COR-L47 (cell line): ENCODE measurements around the gene EXOC4.
"Not testable (repeated sequence)": the region's sequence is repeated elsewhere in the genome, so short reads cannot be mapped to it uniquely, and the experiment has no call there.

Experiments used
- DNase-seq: peaks from one replicate; lab custom pipeline; 2025; lab: John Stamatoyannopoulos, UW

Gene EXOC4

GRCh38 chr7:133275446-133276095 is 22.7 kb downstream of the EXOC4 start:
- no peak for DNase-seq

GRCh38 chr7:133278975-133279374 is 26.1 kb downstream of the EXOC4 start:
- DNase-seq = not testable (repeated sequence)

- no peak for DNase-seq
These were observed 29.2 kb downstream of the EXOC4 start for GRCh38 chr7:133282094-133282493.

DNA sequence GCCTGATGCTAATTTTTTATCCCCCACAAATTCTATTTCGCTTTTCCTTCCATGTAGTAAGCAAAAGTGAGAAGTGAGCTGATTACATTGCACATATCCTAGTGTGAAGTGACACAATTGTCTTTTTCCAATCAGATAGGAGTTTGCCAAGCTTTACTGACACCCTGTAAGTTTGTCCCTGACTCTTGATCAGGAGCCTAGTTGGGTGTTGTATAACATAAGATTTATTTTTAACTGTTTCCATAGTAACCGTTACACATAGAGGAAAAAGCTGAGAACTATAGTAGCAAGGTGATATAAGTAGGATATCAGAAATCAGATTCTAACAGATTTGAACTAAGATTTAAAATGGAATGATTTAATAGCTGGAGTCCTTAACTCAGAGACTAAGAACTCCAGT is 31.2 kb downstream of the EXOC4 start:
- no peak for DNase-seq

DNA sequence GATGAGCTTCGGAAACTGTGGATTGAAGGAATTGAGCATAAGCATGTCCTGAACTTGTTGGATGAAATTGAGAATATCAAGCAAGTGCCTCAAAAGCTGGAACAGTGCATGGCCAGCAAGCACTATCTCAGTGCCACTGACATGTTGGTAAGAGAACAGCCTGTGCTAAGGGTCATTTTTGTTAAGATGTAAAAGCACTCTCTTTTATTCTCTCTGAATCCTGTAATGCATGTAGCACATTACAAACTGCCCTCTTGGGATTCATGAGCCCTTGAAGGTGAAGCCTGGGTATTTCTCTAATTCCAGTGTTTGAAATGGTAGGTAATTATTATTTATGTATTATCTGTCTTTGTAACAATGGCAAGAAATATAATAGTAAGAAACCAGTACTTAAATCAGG is 36.1 kb downstream of the EXOC4 start:
- no peak for DNase-seq

DNA sequence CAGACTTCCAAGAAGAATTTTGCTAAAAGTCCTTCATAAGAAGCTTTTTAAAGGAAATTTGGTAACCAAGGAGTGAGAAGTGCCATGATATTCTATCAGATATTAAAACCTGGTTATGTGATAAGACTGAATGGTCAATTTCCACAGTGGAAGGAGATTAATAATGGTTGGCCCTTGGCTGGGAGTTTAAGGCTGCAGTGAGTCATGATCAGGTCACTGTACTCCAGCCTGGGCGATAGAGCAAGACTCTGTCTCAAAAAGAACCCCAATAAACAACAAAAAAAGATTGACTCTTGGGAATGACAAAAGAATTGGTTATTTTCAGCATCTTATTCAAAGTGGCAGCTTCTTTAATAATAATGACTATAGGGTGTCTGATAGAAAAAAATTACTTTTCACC is 37.2 kb downstream of the EXOC4 start:
- DNase-seq = no peak

- no peak for DNase-seq
These were observed 37.9 kb downstream of the EXOC4 start for GRCh38 chr7:133290676-133291333.

GRCh38 chr7:133292631-133293030 is 39.8 kb downstream of the EXOC4 start:
- no peak for DNase-seq

DNA sequence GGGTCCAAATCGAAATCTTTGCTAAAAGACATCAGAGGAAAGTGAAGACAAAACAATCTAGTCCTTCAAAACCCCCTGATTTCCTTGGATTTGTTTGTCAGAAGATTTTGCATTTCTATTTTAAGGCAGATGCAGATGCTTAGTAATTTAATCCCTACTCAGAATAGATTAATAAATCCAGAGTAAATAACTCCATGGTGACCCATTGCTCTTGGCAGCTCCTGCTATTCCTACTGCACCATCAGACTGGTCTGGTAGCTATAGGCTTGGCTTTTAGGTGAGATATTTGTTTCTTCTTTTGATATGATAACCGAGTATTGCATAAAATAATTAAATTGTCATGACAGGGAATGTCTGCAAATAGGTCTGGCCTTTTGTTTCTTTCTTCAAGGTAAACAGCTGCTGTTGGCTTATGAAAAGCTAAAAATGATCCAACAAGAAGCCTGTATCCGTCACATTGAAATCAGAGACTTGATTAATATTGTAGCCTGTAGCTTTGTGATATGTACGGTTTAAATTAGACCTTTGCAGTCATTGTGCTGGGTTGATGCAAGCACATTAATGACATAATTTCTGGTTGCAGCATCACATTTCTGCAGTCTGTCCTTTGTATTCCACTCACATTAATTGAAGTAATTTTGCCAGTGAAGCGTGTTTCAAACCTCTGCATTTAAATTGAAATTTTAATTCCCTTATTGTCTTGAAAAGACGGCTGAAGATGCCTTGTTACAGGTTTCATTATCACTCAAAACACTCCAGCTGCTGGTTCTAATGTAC is 40.7 kb downstream of the EXOC4 start:
- DNase-seq = peak; percentile 42

GRCh38 chr7:133294234-133294633 is 41.4 kb downstream of the EXOC4 start:
- no peak for DNase-seq

DNA sequence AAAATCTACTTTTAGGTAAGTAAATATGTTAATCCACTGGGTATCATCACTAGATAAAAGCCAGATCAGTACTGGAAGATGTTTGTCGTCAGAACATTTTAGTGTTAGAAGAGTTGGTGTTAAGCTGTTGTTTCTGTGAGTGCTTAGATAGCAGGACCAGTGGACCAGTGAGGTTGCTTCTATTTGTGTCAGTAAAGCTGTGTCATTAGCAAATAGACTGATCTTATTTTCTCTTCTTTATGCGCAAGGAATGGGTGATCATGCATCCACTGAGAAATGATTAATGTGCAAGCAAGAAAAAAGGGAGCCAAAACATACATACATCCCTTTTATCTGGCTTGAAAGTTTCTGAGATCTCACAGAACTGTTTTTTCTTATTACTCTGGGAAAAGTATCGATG is 42.6 kb downstream of the EXOC4 start:
- no peak for DNase-seq

GRCh38 chr7:133297093-133297492 is 44.2 kb downstream of the EXOC4 start:
- no peak for DNase-seq

DNA sequence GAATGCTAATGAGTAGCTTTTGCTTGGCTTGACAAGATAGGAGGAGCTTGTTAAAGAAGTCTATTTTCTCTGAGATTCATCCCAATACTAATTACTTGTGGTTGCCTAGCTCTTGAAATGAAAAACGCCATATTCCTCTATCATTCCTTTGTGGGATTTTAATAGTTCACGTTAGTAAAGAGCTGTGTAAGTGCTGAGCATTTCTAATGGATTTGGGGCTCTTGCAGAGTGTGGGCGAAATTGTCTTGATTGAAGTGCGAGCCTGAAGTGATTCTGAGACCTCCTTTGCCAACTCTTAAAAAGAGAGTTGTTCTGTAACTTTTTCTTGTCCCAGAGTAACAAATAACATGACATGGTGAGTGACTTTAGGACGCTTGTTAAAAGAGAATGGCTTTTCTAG is 45.2 kb downstream of the EXOC4 start:
- no peak for DNase-seq

DNA sequence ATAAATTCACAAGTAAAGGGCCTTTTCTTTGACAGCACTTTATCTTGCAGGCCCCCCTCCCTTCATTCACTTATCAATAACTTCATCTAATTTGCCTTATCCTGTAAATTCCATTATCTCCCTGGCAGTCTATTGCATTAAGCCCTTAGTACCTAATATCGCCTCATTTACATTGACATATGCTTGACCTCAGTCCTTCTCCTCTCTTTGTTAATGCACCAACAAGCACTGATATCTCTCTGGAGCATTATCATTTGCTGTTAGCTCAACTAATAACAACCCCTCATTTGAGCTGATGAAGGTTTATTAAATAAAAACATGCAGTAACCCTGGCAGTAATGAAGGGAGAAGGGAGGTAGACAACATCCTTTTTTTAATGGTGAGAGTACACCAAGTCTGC is 46.8 kb downstream of the EXOC4 start:
- no peak for DNase-seq

DNA sequence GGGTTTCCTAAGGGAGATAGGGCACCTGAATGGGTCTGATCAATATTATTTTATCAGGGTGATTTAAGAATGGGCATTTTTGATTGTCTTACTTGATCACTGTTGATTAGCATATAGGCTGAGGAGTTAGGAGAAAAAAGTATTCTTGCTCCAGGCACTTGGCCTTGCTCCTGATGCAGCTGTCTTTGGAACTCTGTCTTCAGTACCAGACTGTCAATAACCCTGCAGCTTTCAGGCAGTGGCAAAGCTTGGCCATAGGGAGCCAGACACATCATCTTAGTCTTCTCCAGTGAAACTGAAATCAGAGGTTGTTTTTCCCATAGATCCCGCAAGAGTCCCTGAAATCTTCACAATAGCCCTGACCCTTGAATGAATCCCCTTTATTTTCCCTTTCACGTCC is 47.2 kb downstream of the EXOC4 start:
- no peak for DNase-seq

- no peak for DNase-seq
These were observed 47.9 kb downstream of the EXOC4 start for GRCh38 chr7:133300811-133301210.

DNA sequence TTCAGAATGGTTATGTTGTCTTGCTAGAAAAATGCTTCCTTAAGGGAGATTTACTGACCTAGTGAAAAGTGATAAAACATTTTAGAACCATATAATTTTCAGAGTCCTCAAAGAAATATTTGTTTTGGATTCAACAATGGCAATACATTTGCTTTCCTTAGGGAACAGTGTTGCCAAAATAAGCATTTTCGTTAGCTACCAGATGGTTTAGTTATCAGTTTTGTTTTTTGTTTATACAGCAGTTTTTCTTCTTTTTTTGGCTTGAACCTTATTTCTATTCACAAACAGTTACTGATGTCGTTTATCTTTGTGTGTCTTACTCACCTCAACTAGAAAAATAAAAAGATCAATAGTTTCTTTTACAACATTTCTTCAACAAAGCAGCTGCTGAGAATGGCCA is 48.6 kb downstream of the EXOC4 start:
- no peak for DNase-seq

DNA sequence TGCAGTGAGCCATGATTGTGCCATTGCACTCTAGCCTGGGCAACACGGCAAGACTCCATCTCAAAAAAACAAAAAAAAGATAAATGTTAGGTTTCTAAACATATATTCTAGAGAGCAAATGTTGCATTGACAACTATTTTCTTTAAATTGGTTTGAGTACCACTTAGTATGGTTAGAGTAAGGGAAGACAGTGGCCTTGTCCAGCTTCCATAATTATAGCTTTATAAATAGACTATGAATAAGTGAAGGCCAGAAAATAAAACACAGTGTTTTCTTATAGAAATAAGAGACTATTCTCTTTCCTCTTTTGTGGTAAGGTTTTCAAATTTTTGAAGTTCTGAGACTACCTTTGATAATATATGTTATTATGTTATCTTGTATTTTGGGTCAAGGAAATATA is 50.5 kb downstream of the EXOC4 start:
- no peak for DNase-seq

GRCh38 chr7:133303931-133304330 is 51.1 kb downstream of the EXOC4 start:
- no peak for DNase-seq

- DNase-seq = no peak
These were observed 56.5 kb downstream of the EXOC4 start for GRCh38 chr7:133309333-133309732.

- peak; percentile 90 for DNase-seq
These were observed 57.5 kb downstream of the EXOC4 start for GRCh38 chr7:133310232-133310862.

DNA sequence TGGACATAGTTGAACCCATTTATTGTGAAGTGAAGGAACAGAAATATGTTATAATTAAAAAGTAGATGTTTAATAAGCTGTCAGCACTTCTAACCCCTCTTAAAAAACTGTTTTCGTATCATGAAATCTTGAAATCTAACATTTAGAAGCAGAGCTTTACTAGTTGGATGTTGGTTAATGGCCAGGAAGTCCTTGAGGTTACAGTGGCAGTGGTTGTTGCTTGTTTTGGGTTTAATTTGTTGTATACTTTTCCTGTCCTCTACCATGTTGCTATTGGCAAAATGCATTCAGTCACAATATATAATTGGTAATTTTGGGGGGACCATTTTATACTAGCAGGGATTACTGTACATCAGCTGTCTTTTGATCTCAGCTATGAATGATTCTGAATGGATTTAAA is 60.7 kb downstream of the EXOC4 start:
- DNase-seq = no peak

- DNase-seq = no peak
These were observed 61.2 kb downstream of the EXOC4 start for GRCh38 chr7:133314084-133314483.
